Upper lobe of left lung (tissue), 6 donors: ENCODE results near the gene TMEM123. TPM values are rescaled to one million over a fixed set of nuclear protein-coding genes. Genes with fewer than 3 reads are reported as not detected.
A peak's percentile ranks its signal among the peaks of the same experiment; 100 is the strongest.

ENCODE experiments used
- ATAC-seq, 2 donors: fragments of 200-7000 bp; cut with Tn5 transposase; one replicate each; pipeline ENCODE4 v1.9.1; 2022; ENCODE audit warnings: mild to moderate bottlenecking in 2 of 2, moderate library complexity in 2 of 2; ENCODE audit not compliant: low FRiP score in 2 of 2
- DNase-seq, 2 donors: peaks; one replicate each; pipeline ENCODE4 v3.0.0-alpha.2; 2019 to 2020
- H3K27ac ChIP-seq, 4 donors: fragments of 200-600 bp; sonication (generic); one replicate each; pipeline ENCODE4 v1.5.1; 2016 to 2019
- H3K27me3 ChIP-seq, 4 donors: fragments of 200-600 bp; sonication (generic); one replicate each; pipeline ENCODE4 v1.5.1; 2017 to 2019
- H3K36me3 ChIP-seq, 4 donors: fragments of 200-600 bp; sonication (generic); one replicate each; pipeline ENCODE4 v1.5.1; 2016 to 2019
- H3K4me1 ChIP-seq, 4 donors: fragments of 200-600 bp; sonication (generic); one replicate each; pipeline ENCODE4 v1.5.1; 2018 to 2019
- H3K4me3 ChIP-seq, 4 donors: fragments of 200-600 bp; sonication (generic); one replicate each; pipeline ENCODE4 v1.5.1; 2017 to 2019; ENCODE audit warnings: mild to moderate bottlenecking in 2 of 4, moderate library complexity in 1 of 4
- H3K9me3 ChIP-seq, 4 donors: fragments of 200-600 bp; sonication (generic); one replicate each; pipeline ENCODE4 v1.5.1; 2018 to 2019
- EP300 ChIP-seq, 4 donors: sonication (generic); formaldehyde crosslinking; IDR thresholded peaks; one replicate each; pipeline ENCODE4 v1.5.1; 2017; ENCODE audit warnings: antibody characterized with exemption in 4 of 4, control low read depth in 2 of 4
- POLR2A ChIP-seq, 4 donors: fragments of 450-650 bp; IDR thresholded peaks; one replicate each; pipeline ENCODE4 v1.5.1; 2016 to 2017; ENCODE audit warnings: antibody characterized with exemption in 4 of 4, mild to moderate bottlenecking in 2 of 4
- POLR2AphosphoS5 ChIP-seq, 2 donors: sonication (generic); formaldehyde crosslinking; IDR thresholded peaks; one replicate each; pipeline ENCODE4 v1.5.1; 2017; ENCODE audit warnings: antibody characterized with exemption in 2 of 2
- WGBS, 2 donors: methylation state at CpG; one replicate each; pipeline ENCODE4 v1.1.5; 2017 to 2018; 5-methylcytosine and 5-hydroxymethylcytosine counted together
- total RNA-seq, 6 donors: library from RNA; depleted of rRNA in 4 of 6; stranded (reverse); fragments of >200 nt in 4 of 6; gene quantifications; one replicate each; pipeline versions ENCODE4 v1.1.0 to v1.2.1, GENCODE V29; 2016 to 2021
- TF ChIP-seq, protein P1 (sequence below), 6 experiments: fragments of 450-650 bp in 4 of 6; fragments of 200-600 bp in 2 of 6; sonication (generic) in 2 of 6; IDR thresholded peaks; one replicate each; pipeline ENCODE4 v1.5.1; 2016 to 2019; ENCODE audit warnings: antibody characterized with exemption in 6 of 6
- donor health status: DM: no; HTN: no; CAD: no; lungs with moderate emphysema.
- donor health status: DM: no; HTN: yes; CAD: no; lungs with severe emphysema.

The TMEM123 gene
- total RNA-seq, 6 donors from 2014 or later = 55.5 to 200 (median 121) TPM

DNA sequence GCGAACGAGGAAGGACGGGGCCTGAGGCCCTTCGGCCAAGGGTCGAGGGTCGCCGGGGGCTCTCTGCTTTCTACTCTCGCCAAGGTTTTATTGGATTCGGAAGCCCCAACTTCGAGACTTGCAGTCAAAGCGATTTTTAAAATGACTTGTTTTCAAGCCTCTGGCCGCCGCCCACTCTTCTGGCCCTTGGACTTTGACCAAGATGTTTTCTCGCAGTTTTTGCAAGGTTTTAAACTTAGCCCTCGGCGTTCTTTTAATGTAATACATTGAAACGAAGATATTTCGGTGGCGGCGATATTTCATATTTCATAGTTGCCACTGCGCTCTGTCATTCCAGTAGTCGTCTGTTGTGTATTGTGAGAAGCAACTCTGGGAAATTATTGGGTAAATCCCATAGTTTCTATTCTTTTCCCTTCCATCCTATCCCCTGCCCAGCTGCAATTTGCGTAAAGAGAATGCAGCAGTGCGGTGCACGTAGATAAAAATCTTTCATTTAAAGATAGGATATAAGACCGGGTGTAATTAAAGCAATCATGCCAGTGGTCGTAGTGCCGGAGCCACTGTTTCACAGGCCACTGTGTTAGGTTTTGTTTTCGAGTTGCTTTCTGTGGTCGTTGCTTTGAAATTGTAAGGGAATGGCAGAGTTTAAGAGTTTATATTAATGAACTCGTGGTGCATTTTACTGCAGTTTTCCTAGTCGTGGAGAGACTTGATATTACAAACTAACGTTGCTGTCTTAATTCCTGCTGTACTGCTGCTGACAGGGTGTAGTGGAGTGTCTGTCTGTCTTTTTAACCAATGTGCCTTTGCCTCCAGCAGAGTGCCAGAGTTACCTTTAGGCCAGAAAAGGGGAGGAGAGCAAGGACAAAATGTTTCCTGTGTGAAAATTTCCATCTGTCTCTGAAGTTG, 104.8 kb downstream of the TMEM123 start:
- WGBS, 2 donors = 1% methylated on average over 32 of the region's 33 CpGs
- Histone ChIP-seq H3K36me3 (peaks cover 0 to 25% (median 1%) of the 10 kb centered on the region in 4 donors), H3K27me3 (no peaks in the 10 kb centered on the region), H3K4me1 (peaks cover 12 to 26% (median 16%) of the 10 kb centered on the region in 4 donors), H3K4me3 (peak overlapping the region; percentile 37 to 82 (median 68)), H3K27ac (peak overlapping the region; percentile 98 to 99 (median 98)), H3K9me3 (no peaks in the 10 kb centered on the region)
- TF ChIP-seq EP300 (IDR thresholded peaks at IDR 0.05) (no peak), POLR2A (IDR thresholded peaks at IDR 0.05) (peak in 1 of 4 donors; percentile 37)
- ATAC-seq (peak in 1 of 2 donors; percentile 39), DNase-seq (peak in 1 of 2 donors; percentile 28)

GRCh38 chr11:102346748-102347461, 105.7 kb downstream of the TMEM123 start, which contains the start of gene BIRC2:
Gene BIRC2, plus strand, starts transcription at chr11:102347214. Its CDS starts 2,641 bp downstream, at chr11:102349855.
- 0 to 1% methylated on average over 24 to 25 of the region's 77 CpGs for WGBS, 2 donors
- ATAC-seq = peak; percentile 98 to 99
- peak within 1 kb of the TSS; percentile 98 to 99 (median 98) for H3K27ac ChIP-seq
- H3K4me1 ChIP-seq = peaks cover 12 to 26% (median 16%) of the 10 kb centered on the region in 4 donors
- peak within 1 kb of the TSS; percentile 37 to 82 (median 68) for H3K4me3 ChIP-seq
- no peaks in the 10 kb centered on the region for H3K27me3 ChIP-seq
- peak in 3 of 4 donors; percentile 22 to 38 (median 23) for TF ChIP-seq EP300 (IDR thresholded peaks at IDR 0.05)
- TF ChIP-seq, protein P1, sequence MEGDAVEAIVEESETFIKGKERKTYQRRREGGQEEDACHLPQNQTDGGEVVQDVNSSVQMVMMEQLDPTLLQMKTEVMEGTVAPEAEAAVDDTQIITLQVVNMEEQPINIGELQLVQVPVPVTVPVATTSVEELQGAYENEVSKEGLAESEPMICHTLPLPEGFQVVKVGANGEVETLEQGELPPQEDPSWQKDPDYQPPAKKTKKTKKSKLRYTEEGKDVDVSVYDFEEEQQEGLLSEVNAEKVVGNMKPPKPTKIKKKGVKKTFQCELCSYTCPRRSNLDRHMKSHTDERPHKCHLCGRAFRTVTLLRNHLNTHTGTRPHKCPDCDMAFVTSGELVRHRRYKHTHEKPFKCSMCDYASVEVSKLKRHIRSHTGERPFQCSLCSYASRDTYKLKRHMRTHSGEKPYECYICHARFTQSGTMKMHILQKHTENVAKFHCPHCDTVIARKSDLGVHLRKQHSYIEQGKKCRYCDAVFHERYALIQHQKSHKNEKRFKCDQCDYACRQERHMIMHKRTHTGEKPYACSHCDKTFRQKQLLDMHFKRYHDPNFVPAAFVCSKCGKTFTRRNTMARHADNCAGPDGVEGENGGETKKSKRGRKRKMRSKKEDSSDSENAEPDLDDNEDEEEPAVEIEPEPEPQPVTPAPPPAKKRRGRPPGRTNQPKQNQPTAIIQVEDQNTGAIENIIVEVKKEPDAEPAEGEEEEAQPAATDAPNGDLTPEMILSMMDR (IDR thresholded peaks at IDR 0.05) = peak; percentile 63 to 97 (median 95)
- peak; percentile 84 to 90 for TF ChIP-seq POLR2AphosphoS5 (IDR thresholded peaks at IDR 0.05)
- TF ChIP-seq POLR2A (IDR thresholded peaks at IDR 0.05) = peak in 3 of 4 donors; percentile 87 to 95 (median 88)
- H3K36me3 ChIP-seq = peaks cover 0 to 17% (median 1%) of the 10 kb centered on the region in 4 donors
- peak; percentile 95 to 100 for DNase-seq
- no peaks in the 10 kb centered on the region for H3K9me3 ChIP-seq

DNA sequence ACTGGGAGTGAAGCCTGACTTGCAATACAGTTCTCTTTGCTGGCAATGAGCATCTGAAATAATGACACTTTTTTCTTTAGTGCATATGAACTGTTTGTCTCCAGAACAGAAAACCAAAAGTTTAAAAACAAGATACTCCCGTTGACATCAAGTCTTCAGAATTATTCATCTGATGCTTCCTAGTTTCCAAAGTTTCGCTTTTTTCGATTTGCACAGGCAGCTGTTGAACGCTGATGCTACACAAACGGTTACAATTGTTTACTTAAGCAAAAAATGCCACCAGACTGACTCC, 106.2 kb downstream of the TMEM123 start:
- WGBS, 2 donors = 0% methylated on average over 5 of the region's 5 CpGs
- no peaks in the 10 kb centered on the region for H3K27me3 ChIP-seq
- peaks cover 0 to 16% (median 1%) of the 10 kb centered on the region in 4 donors for H3K36me3 ChIP-seq
- H3K27ac ChIP-seq = peak overlapping the region; percentile 98 to 99 (median 98)
- peaks cover 12 to 26% (median 16%) of the 10 kb centered on the region in 4 donors for H3K4me1 ChIP-seq
- H3K9me3 ChIP-seq = no peaks in the 10 kb centered on the region
- TF ChIP-seq, protein P1 (IDR thresholded peaks at IDR 0.05) = no peak
- TF ChIP-seq EP300 (IDR thresholded peaks at IDR 0.05) (no peak), POLR2A (IDR thresholded peaks at IDR 0.05) (no peak), POLR2AphosphoS5 (IDR thresholded peaks at IDR 0.05) (no peak)
- peak overlapping the region; percentile 23 to 82 (median 68) for H3K4me3 ChIP-seq
- DNase-seq (no peak), ATAC-seq (no peak)

Other genes with a start within 250 kb of the TMEM123 start
- gene BIRC3, start 135.3 kb downstream of the TMEM123 start, total RNA-seq = 10 to 100 TPM in 5 of 6 donors, 1 to 10 TPM in 1; 8.8 to 39.5 (median 19.1) TPM
- 10 to 100 TPM; 23.1 to 56.7 (median 37.8) TPM for gene BIRC2, start 105.6 kb downstream of the TMEM123 start, total RNA-seq
- 10 to 100 TPM in 4 of 6 donors, 1 to 10 TPM in 2; 2.4 to 66.5 (median 16.2) TPM for gene MMP7, start 78.0 kb upstream of the TMEM123 start, total RNA-seq
- gene MMP20, start 172.6 kb upstream of the TMEM123 start, total RNA-seq = not detected